ENCODE results near the gene COL20A1.
"Not testable (repeated sequence)": the region's sequence is repeated elsewhere in the genome, so short reads cannot be mapped to it uniquely, and the experiment has no call there.

COL20A1 gene

GRCh38 chr20:63336232-63336752, 43.3 kb downstream of the COL20A1 start:
- no peak for DNase-seq

GRCh38 chr20:63337786-63338420, 44.9 kb downstream of the COL20A1 start:
- no peak for DNase-seq

GRCh38 chr20:63339154-63340094, 46.4 kb downstream of the COL20A1 start:
- DNase-seq, result not testable (repeated sequence)

- DNase-seq, result not testable (repeated sequence)
Measured at GRCh38 chr20:63340158-63340688, 47.2 kb downstream of the COL20A1 start.

GRCh38 chr20:63342561-63343459, 49.8 kb downstream of the COL20A1 start:
- DNase-seq, result no peak

- DNase-seq, result no peak
Measured at GRCh38 chr20:63343460-63344445, 50.8 kb downstream of the COL20A1 start.

GRCh38 chr20:63344616-63345327, 51.8 kb downstream of the COL20A1 start:
- no peak for DNase-seq

GRCh38 chr20:63345328-63346100, 52.5 kb downstream of the COL20A1 start:
- DNase-seq, result no peak

- no peak for DNase-seq
Measured at GRCh38 chr20:63346131-63347080, 53.4 kb downstream of the COL20A1 start.

GRCh38 chr20:63347081-63347741, 54.2 kb downstream of the COL20A1 start:
- no peak for DNase-seq

- no peak for DNase-seq
Measured at GRCh38 chr20:63347950-63348827, 55.2 kb downstream of the COL20A1 start.

- DNase-seq, result no peak
Measured at GRCh38 chr20:63348828-63349515, 56.0 kb downstream of the COL20A1 start.

GRCh38 chr20:63349516-63349895, 56.5 kb downstream of the COL20A1 start:
- no peak for DNase-seq

- no peak for DNase-seq
Measured at GRCh38 chr20:63350196-63350595, 57.2 kb downstream of the COL20A1 start.

- no peak for DNase-seq
Measured at GRCh38 chr20:63350597-63351325, 57.8 kb downstream of the COL20A1 start.

- DNase-seq, result no peak
Measured at GRCh38 chr20:63351326-63351700, 58.3 kb downstream of the COL20A1 start.

Data from stimulated activated CD4-positive, alpha-beta T cell treated with anti-CD3 and anti-CD28 coated beads, Interleukin-12 subunit alpha, Interleukin-12 subunit beta, amount 100 ng/mL, for 4 hours (primary cell).